Mammary epithelial cell (primary cell): Measurements from ENCODE around the gene CLK3.

ENCODE experiments used
- EZH2 ChIP-seq: IDR thresholded peaks from 2 replicates; pipeline ENCODE4 v1.6.1; 2012; ENCODE audit warnings: low read length, inconsistent platforms, borderline replicate concordance
- TF ChIP-seq, protein P1 (sequence below), 2 donors: IDR thresholded peaks in 1 of 2; conservative IDR thresholded peaks in 1 of 2; 2 replicates each; pipeline ENCODE4 v1.5.1; 2011 to 2012; ENCODE audit warnings: inconsistent platforms in 2 of 2, low read length in 2 of 2, mild to moderate bottlenecking in 2 of 2, control low read depth in 1 of 2, low read depth in 1 of 2; ENCODE audit not compliant: insufficient read depth in 1 of 2; ENCODE audit errors: extremely low read depth in 1 of 2

DNA sequence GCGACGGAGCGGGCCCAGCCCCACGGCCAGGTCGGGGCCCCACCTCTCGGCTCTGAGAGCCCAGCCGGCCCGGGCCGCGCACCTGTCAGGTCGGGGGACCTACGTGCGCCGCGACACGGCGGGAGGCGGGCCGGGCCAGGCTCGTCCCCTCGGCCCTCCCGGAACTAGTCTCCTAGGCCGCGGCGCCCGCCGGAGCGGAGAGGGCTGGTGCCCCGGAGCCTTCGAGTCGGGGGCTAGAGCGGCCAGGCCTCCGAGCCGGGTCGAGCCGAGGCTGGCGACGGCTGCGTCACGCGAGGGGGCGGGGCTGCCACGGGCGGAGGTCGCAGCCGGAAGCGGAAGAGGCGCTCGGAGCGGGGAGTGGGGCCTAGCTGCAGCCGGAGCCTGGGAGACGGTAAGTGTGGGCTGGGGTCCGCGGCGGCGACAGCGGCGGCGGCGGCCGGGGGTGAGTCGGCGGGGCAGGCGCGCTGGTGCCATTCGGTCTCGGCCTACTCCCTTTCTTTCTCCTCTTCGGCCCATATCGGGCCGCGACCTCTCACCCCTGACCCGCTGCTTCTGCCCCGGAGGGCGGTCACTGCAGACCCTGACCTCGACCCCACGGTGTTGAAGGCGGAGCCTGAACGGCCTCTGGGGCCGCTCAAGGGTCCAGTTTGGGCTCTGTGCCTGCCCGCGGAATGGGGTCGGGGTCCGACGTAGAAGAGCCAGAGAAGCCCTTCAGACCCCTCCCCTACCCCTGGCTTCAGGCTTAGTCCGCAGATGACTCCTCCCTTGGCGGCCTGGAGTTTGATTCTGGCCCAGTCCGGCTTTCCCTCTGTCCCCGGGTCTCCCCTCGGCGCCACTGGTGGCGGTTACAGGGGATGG is at the start of gene CLK3:
- TF ChIP-seq, protein P1, sequence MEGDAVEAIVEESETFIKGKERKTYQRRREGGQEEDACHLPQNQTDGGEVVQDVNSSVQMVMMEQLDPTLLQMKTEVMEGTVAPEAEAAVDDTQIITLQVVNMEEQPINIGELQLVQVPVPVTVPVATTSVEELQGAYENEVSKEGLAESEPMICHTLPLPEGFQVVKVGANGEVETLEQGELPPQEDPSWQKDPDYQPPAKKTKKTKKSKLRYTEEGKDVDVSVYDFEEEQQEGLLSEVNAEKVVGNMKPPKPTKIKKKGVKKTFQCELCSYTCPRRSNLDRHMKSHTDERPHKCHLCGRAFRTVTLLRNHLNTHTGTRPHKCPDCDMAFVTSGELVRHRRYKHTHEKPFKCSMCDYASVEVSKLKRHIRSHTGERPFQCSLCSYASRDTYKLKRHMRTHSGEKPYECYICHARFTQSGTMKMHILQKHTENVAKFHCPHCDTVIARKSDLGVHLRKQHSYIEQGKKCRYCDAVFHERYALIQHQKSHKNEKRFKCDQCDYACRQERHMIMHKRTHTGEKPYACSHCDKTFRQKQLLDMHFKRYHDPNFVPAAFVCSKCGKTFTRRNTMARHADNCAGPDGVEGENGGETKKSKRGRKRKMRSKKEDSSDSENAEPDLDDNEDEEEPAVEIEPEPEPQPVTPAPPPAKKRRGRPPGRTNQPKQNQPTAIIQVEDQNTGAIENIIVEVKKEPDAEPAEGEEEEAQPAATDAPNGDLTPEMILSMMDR (conservative IDR thresholded peaks at IDR 0.05 in 1 of 2, IDR thresholded peaks at IDR 0.05 in 1 of 2; ENCODE audit: extremely low read depth in 1 of 2, insufficient read depth in 1 of 2, low read depth in 1 of 2, low read length in 2 of 2): no peak
- no peak for TF ChIP-seq EZH2
